ENCODE measurements around the gene KRTAP4-2.
"Not testable (repeated sequence)": the region's sequence is repeated elsewhere in the genome, so short reads cannot be mapped to it uniquely, and the experiment has no call there.

The KRTAP4-2 gene

GRCh38 chr17:41147531-41148204, 30.4 kb downstream of the KRTAP4-2 start:
- no peak for DNase-seq
- CTCF ChIA-PET, result no interaction called here
- H3K27me3 Mint-ChIP-seq, result no peaks in the 10 kb centered on the region
- H3K27ac Mint-ChIP-seq, result no peak overlapping the region
- no peaks in the 10 kb centered on the region for H3K4me1 Mint-ChIP-seq
- H3K4me3 Mint-ChIP-seq, result no peak overlapping the region
- H3K9me3 Mint-ChIP-seq, result peaks cover 9% of the 10 kb centered on the region
- H3K36me3 Mint-ChIP-seq, result no peaks in the 10 kb centered on the region

GRCh38 chr17:41145261-41145660, 32.8 kb downstream of the KRTAP4-2 start:
- no peak overlapping the region for H3K4me3 Mint-ChIP-seq
- H3K9me3 Mint-ChIP-seq, result peaks cover 19% of the 10 kb centered on the region
- H3K4me1 Mint-ChIP-seq, result no peaks in the 10 kb centered on the region
- CTCF ChIA-PET, result no interaction called here
- H3K27ac Mint-ChIP-seq, result no peak overlapping the region
- H3K36me3 Mint-ChIP-seq, result no peaks in the 10 kb centered on the region
- H3K27me3 Mint-ChIP-seq, result no peaks in the 10 kb centered on the region
- no peak for DNase-seq

DNA sequence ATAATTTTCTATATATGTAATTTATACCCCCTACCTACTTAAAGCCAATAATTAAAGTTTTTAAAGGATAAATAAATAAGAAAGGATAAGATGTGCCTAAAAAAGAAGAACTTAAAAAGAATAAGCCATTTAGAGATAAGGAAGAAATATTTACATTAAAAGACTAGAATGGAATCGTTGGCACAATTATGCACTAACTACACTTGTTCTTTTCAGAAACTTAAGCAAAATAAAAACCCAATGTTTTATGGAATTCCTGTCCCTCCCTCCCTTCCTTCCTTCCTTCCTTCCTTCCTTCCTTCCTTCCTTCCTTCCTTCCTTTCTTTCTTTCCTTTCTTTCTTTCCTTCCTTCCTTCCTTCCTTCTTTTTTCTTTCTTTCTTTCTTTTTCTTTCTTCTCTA, 33.2 kb downstream of the KRTAP4-2 start:
- H3K36me3 Mint-ChIP-seq, result no peaks in the 10 kb centered on the region
- DNase-seq, result no peak
- H3K9me3 Mint-ChIP-seq, result peaks cover 19% of the 10 kb centered on the region
- H3K4me1 Mint-ChIP-seq, result no peaks in the 10 kb centered on the region
- peaks cover under 1% of the 10 kb centered on the region for H3K27me3 Mint-ChIP-seq
- H3K27ac Mint-ChIP-seq, result no peak overlapping the region
- CTCF ChIA-PET, result no interaction called here
- no peak overlapping the region for H3K4me3 Mint-ChIP-seq

- no peak for DNase-seq
- H3K27me3 Mint-ChIP-seq, result peaks cover 4% of the 10 kb centered on the region
- CTCF ChIA-PET, result no interaction called here
- no peak overlapping the region for H3K4me3 Mint-ChIP-seq
- H3K9me3 Mint-ChIP-seq, result peaks cover 24% of the 10 kb centered on the region
- no peaks in the 10 kb centered on the region for H3K4me1 Mint-ChIP-seq
- no peak overlapping the region for H3K27ac Mint-ChIP-seq
- no peaks in the 10 kb centered on the region for H3K36me3 Mint-ChIP-seq
Observed at GRCh38 chr17:41141361-41141760, 36.7 kb downstream of the KRTAP4-2 start.

GRCh38 chr17:41140360-41141131, 37.5 kb downstream of the KRTAP4-2 start, which contains the start of gene KRTAP4-6:
TSS of gene KRTAP4-6 (minus strand) at chr17:41140544. CDS start at chr17:41140487, 57 bp downstream.
- no peaks in the 10 kb centered on the region for H3K36me3 Mint-ChIP-seq
- no peak within 1 kb of the TSS for H3K27ac Mint-ChIP-seq
- H3K9me3 Mint-ChIP-seq, result peaks cover 24% of the 10 kb centered on the region
- CTCF ChIA-PET, result no interaction called here
- H3K4me1 Mint-ChIP-seq, result no peaks in the 10 kb centered on the region
- H3K27me3 Mint-ChIP-seq, result peaks cover 4% of the 10 kb centered on the region
- no peak for DNase-seq
- H3K4me3 Mint-ChIP-seq, result no peak within 1 kb of the TSS

GRCh38 chr17:41139865-41140264, 38.2 kb downstream of the KRTAP4-2 start:
- DNase-seq, H3K27me3 Mint-ChIP-seq, H3K27ac Mint-ChIP-seq, H3K4me1 Mint-ChIP-seq, CTCF ChIA-PET, H3K36me3 Mint-ChIP-seq, H3K4me3 Mint-ChIP-seq: not testable (repeated sequence)
- peaks cover 24% of the 10 kb centered on the region for H3K9me3 Mint-ChIP-seq

DNA sequence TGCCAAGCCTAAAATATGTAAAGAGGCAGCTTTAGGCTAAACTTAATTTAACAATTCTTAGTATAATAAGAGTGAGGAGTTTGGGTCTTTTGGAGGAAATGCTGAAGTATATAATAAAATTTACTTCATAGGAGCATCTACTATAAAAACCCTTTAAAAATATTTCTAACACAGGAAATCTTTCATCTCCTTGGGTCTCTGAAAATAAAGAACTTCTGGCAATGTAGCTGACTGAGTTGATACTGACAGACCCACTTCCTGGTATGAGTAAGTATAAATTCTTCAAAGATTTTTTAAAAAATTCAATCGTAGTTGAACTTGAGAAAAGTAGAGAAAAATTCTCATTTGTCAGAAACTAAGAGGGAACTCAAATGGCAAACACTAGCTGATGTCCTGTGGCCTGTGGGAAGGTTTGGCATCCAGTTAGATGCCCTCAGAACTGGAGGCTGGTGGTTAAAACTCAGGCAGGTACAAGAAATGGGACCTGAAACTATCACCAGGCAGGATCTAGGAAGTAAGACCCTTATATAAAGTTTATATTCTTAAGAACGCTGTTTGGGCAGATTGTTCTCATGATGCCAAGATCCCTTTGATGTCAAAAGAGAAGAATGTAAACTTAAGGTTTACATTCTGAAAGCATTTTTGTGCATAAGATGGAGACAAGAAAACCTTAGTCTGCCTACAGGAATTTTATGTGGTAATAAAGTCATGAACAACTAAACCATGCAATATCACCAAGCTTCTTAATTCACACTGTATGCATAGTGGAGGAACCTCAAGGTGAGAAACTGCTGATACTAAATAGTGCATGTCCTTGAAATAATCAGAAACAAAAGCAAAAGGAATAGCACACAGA, 43.9 kb downstream of the KRTAP4-2 start:
- CTCF ChIA-PET, result no interaction called here
- no peaks in the 10 kb centered on the region for H3K27me3 Mint-ChIP-seq
- H3K27ac Mint-ChIP-seq, result no peak overlapping the region
- no peak for DNase-seq
- no peaks in the 10 kb centered on the region for H3K36me3 Mint-ChIP-seq
- no peak overlapping the region for H3K4me3 Mint-ChIP-seq
- no peaks in the 10 kb centered on the region for H3K4me1 Mint-ChIP-seq
- peaks cover 2% of the 10 kb centered on the region for H3K9me3 Mint-ChIP-seq

- Mint-ChIP-seq H3K9me3 (no peaks in the 10 kb centered on the region), H3K4me1 (no peaks in the 10 kb centered on the region), H3K27ac (no peak overlapping the region), H3K27me3 (no peaks in the 10 kb centered on the region), H3K4me3 (no peak overlapping the region), H3K36me3 (no peaks in the 10 kb centered on the region)
- CTCF ChIA-PET, result no interaction called here
- DNase-seq, result no peak
Observed at GRCh38 chr17:41131979-41132378, 46.0 kb downstream of the KRTAP4-2 start.

All from activated naive CD4-positive, alpha-beta T cell treated with anti-CD3 and anti-CD28 coated beads, Interleukin-2, amount 10 ng/mL, durations not matched to agents 7 days and 5 days (primary cell).